Suppressor macrophage treated with lipopolysaccharide for 1 hour (primary cell): ENCODE results near the gene TPH1.
A peak's percentile ranks its signal among the peaks of the same experiment; 100 is the strongest.
"Not testable (repeated sequence)": the region's sequence is repeated elsewhere in the genome, so short reads cannot be mapped to it uniquely, and the experiment has no call there.

Source experiments
- DNase-seq, 3 donors: peaks; one replicate each; pipeline ENCODE4 v3.0.0-alpha.2; 2020 to 2022

The TPH1 gene

DNA sequence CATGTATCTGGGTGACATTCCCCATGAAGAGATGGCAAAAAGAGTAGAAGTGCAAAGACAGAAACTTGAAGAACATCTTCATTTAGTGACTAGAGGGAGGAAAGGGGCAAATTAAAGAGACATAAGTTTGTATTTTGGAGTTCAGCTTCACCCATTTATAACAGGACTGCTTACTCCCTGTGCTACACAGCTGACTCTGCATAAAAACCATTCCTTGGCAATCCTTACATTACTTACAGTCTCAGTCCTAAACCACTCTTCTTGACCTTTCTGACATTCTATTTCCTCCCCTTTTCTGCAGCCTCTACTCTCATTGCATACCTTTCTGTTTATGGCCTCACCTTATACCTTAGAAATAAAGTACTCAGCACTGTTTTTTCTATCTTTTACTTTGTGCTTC is 26.4 kb downstream of the TPH1 start:
- no peak for DNase-seq

DNA sequence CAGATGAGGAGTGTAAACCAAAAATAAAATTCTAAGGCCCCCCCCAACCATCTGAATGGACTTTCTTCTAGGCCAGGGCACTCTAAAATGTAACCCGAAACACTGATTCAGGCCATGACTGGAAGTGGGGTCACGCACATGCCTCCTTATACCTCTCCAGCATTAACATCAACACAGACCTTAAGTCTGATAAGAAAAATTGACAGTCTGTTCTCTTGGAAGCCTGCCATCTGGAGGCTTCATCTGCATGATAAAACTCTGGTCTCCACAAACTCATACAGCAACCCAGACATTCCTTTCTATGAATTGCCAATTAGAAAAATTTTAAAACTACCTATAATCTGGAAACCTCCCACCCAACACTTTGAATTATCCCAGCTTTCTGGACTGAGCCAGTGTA is 29.3 kb downstream of the TPH1 start:
- DNase-seq = no peak

- DNase-seq = peak in 2 of 3 donors; percentile 3 to 8
Observed at GRCh38 chr11:18014876-18015275, 31.2 kb downstream of the TPH1 start.

DNA sequence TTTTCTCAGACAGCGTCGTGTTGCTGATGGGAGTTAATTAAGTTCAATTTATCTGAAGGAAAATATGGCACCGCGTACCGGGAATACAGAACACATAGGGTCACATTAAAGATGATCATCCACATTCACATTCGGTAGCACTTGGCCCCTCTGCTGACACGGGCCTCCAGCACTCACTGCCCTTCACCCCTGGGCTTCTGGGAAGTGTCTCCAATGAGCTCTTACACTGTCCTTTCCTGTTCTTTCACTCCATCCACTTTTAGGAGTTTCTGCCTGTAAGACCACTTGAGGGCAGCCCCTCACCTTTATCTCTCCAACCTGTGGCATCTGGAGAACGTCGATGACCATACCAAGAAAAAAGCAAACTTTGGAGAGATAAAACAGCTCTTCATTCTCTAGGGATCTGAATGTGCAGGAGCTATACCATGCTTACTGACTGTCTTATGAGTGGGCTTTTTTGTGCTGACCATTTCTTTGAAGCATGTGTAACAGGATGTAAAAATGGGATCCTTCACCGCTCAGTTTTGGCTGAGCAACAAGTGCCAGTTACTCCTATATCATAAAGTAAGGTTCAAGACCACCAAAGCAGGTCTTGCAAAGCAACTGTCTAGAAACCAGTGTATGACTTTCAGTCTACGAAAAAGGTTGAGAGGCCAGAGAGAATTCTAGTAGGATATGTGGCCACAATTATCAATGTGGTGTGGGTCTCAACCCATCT is 32.1 kb downstream of the TPH1 start:
- peak in 1 of 3 donors; percentile 18 for DNase-seq

DNA sequence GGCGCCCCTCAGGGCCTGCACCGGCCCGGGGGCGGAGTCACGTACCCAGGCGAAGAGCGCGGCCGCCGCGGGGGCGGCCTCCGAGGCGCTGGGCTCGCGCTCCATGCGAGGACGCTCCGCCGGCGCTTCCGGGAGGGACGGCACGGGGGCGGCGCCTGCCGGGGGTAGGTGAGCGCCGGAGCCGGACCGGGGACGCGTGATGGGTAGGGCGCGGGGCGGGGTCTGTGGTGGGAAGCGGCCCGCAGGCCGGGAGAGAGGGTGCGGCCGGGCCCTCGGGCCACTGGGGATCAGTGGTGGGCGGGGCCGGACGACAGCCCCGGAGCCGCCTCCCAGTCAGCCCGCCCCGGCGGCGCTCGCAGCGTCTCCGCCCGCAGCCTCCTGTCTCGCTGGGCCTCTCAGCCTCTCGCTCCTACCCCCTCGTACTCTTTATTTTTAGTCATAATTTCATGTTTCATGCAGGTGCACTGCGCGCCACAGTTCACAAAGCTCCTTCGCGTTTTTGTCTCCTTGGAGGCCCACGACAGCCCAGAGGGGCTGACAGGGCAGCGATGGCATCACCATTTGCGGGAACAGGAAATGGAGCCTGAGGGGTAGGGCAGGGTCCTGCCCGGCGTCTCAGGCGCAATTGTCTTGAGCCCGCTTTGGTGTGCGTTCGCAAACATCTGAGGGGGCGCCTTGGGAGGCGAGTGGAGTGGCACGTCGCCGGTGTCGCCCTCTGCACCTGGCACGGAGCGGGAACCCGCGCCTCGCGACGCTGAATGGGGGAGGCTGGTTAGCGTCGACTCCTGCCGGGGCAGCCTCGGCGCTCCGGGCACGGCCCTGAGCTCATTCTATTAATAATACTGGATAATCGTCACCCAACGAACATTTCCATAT is 32.9 kb downstream of the TPH1 start, which contains the start of gene SERGEF:
Gene SERGEF, minus strand, starts transcription at position 142 of the 876 bp plus-strand sequence. Its CDS starts 37 bp downstream, at position 105.
- peak; percentile 92 to 98 (median 96) for DNase-seq

- peak in 1 of 3 donors; percentile 5 for DNase-seq
Observed at GRCh38 chr11:18012122-18012905, 33.8 kb downstream of the TPH1 start.

DNA sequence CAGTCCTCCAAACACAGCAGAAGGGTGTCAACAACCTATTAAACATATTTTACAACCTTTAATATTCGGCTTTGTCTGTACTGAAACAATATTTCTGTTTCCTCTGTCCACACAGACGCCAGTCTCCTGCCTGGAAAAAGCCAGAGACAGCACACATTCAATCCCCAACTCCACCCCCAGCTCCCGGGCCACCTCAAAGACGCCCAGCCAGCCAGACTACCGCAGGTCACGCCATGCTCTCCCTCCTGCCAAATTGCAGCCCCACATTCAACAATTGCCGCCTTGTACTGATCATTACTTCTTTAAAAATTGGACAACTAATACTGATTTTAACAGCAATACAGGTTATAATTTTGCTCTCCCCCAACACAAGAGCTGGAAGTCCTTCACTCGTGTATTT is 34.4 kb downstream of the TPH1 start:
- no peak for DNase-seq

- DNase-seq = no peak
Observed at GRCh38 chr11:18010977-18011586, 35.0 kb downstream of the TPH1 start.

DNA sequence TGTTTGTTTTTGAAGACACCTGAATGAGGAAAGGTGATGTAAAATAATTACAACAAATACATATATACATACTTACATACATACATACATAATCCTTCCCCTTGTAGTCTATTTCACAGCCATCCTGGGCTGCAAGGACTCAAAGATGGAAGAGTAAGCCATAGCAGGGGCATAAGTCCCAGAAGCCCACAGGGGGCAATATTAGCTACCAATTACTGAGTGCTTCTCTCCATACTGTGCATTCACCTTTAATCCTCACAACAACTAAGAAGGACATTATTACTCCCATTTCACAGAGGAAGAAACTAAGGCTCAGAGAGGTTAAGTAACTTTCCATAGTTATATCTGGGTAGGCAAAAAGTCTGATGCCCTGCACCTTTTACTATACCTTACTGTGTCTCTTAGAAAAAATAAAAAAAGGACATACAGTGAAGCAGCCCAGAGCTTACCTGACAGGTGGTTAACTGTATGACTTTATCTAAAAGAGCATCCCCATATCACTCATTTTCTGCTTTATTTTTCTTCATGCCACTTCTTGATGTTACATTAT is 35.9 kb downstream of the TPH1 start:
- DNase-seq = no peak

DNA sequence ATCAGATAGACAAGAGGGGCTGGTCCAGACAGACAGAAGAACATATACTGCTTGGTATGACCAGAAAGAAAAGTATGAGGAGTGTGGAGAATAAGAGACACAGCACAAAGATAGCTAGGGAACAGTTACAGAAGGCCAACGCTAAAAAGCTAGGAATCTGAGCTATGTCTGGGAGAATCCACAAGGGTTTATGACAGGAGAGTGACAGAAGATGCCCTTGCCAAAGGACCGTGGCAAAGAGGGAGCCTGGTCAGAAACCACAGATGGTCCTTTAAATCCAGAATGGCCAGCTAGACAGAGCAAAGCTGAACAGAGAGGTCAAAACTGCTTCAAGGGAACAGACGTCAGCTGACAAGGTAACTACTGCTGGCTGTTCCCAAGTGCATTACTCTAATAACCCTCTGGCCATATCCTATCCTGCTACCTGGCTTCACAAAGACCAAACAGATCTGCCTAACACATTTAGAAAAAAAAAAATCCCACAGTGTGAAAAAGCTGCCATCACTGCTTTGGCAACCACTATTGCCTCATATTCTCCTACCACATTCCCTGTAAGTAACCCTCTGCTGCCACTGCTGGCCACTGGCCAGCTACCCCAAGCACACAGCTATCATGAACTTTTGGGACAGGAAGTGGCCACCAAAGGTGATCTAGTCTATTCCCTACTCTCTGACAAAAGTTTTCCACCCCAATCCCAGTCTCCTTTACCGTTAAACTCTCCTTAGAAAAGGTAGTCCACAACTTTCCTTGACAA is 40.5 kb downstream of the TPH1 start:
- DNase-seq = peak in 2 of 3 donors; percentile 10 to 13

DNA sequence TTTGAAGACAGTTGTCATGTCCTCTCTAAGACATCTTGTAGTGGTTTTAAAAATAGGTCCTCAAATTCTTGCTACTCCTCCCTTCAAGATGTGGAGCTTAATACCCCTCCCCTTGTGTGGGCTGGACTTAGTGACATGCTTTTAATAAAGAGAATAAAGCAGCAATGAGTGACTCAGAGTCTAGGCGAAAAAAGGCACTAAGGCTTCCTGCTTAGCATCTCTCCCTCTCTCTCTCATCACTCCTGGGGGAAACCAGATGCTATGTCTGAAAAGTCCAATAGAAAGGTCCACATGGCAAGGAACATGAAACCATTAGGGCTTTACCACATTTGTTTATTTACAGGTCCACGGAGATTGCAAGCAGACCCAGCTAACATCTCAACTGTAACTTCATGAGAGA is 44.9 kb downstream of the TPH1 start:
- DNase-seq = no peak

GRCh38 chr11:18000760-18001159 is 45.3 kb downstream of the TPH1 start:
- DNase-seq = no peak

GRCh38 chr11:18000128-18000527 is 45.9 kb downstream of the TPH1 start:
- not testable (repeated sequence) for DNase-seq
